Esophagus muscularis mucosa (tissue), 3 donors: ENCODE results near the gene DIP2A.

Experiments used
- CTCF ChIP-seq, 3 experiments: fragments of 200-600 bp in 2 of 3; fragments of 450-650 bp in 1 of 3; sonication (generic) in 2 of 3; IDR thresholded peaks; one replicate each; pipeline ENCODE4 v1.5.1; 2017 to 2019; ENCODE audit warnings: antibody characterized with exemption in 3 of 3, mild to moderate bottlenecking in 2 of 3, moderate library complexity in 1 of 3
- POLR2A ChIP-seq: fragments of 450-650 bp; IDR thresholded peaks from one replicate; pipeline ENCODE4 v1.6.1; 2017; ENCODE audit warnings: antibody characterized with exemption, moderate library complexity, mild to moderate bottlenecking, low read depth
- POLR2AphosphoS5 ChIP-seq, 2 donors: sonication (generic); formaldehyde crosslinking; IDR thresholded peaks; one replicate each; pipeline ENCODE4 v1.6.1; 2017; ENCODE audit warnings: antibody characterized with exemption in 2 of 2

GRCh38 chr21:46538851-46539666 lies 80.4 kb downstream of the DIP2A start:
- TF ChIP-seq CTCF (IDR thresholded peaks at IDR 0.05) (no peak), POLR2A (no peak), POLR2AphosphoS5 (IDR thresholded peaks at IDR 0.05) (no peak)
